Endodermal cell (in vitro differentiated cells): ENCODE data around the gene CCL3. TPM values are rescaled to one million over a fixed set of nuclear protein-coding genes. Genes with fewer than 3 reads are reported as not detected.
"Not testable (repeated sequence)": the region's sequence is repeated elsewhere in the genome, so short reads cannot be mapped to it uniquely, and the experiment has no call there.

Experiments used
- DNase-seq: peaks from one replicate; pipeline ENCODE4 v3.0.0-alpha.2; 2017
- H3K27ac ChIP-seq: 2 replicates; pipeline ENCODE4 v1.5.1; 2013; ENCODE audit warnings: mild to moderate bottlenecking, low read depth, low read length, moderate library complexity
- H3K27me3 ChIP-seq: 2 replicates; pipeline ENCODE4 v1.6.1; 2013; ENCODE audit warnings: mild to moderate bottlenecking, low read length, moderate library complexity; ENCODE audit not compliant: insufficient read depth, control insufficient read depth, poor library complexity, severe bottlenecking
- H3K36me3 ChIP-seq: 2 replicates; pipeline ENCODE4 v1.7.0; 2013; ENCODE audit warnings: mild to moderate bottlenecking, low read length, moderate library complexity; ENCODE audit not compliant: control insufficient read depth, insufficient read depth
- H3K4me1 ChIP-seq: one replicate; pipeline ENCODE4 v1.7.0; 2013; ENCODE audit warnings: low read length; ENCODE audit not compliant: control insufficient read depth, insufficient read depth
- H3K4me3 ChIP-seq: 2 replicates; pipeline ENCODE4 v1.5.1; 2013; ENCODE audit warnings: mild to moderate bottlenecking, low read length, moderate library complexity
- H3K9ac ChIP-seq: 2 replicates; pipeline ENCODE4 v1.6.1; 2013; ENCODE audit warnings: mild to moderate bottlenecking, low read length, moderate library complexity; ENCODE audit not compliant: poor library complexity, severe bottlenecking; ENCODE audit errors: extremely low read depth
- H3K9me3 ChIP-seq: 2 replicates; pipeline ENCODE4 v1.6.1; 2013; ENCODE audit warnings: mild to moderate bottlenecking, low read length, moderate library complexity; ENCODE audit not compliant: control insufficient read depth
- H3K27ac Mint-ChIP-seq: 2 replicates; pipeline ENCODE4 v1.8.0; 2020; ENCODE audit warnings: mixed read lengths
- H3K27me3 Mint-ChIP-seq: 2 replicates; pipeline ENCODE4 v1.8.0; 2021; ENCODE audit warnings: mild to moderate bottlenecking, mixed read lengths; ENCODE audit not compliant: insufficient read depth
- H3K36me3 Mint-ChIP-seq: 2 replicates; pipeline ENCODE4 v1.8.0; 2020; ENCODE audit warnings: low read depth, mixed read lengths
- H3K4me1 Mint-ChIP-seq: 2 replicates; pipeline ENCODE4 v1.8.0; 2020; ENCODE audit warnings: mixed read lengths
- H3K4me3 Mint-ChIP-seq: 2 replicates; pipeline ENCODE4 v1.8.0; 2020; ENCODE audit warnings: mild to moderate bottlenecking, moderate library complexity, mixed read lengths
- H3K9me3 Mint-ChIP-seq: 2 replicates; pipeline ENCODE4 v1.8.0; 2020; ENCODE audit warnings: mild to moderate bottlenecking, mixed read lengths
- WGBS, 2 experiments: methylation state at CpG; one replicate each; pipeline versions ENCODE4 v1.1.5 to v1.1.7; 2013; ENCODE audit warnings: missing lambda C conversion rate in 2 of 2, mixed read lengths in 1 of 2; ENCODE audit not compliant: insufficient coverage in 1 of 2, insufficient read length in 1 of 2; 5-methylcytosine and 5-hydroxymethylcytosine counted together
- total RNA-seq, 2 donors: library from RNA; stranded (reverse); fragmentation: NEBNext Ultra II Directional in 1 of 2; extraction: Animal tissue kit (Norgen Biotek cat#: 25700) in 1 of 2; gene quantifications; 2 replicates in 1 of 2; 3 replicates in 1 of 2; pipeline ENCODE4 v1.2.1, GENCODE V29; 2021
- TF ChIP-seq, protein P1 (sequence below): fragments of 200-600 bp; sonication (generic); conservative IDR thresholded peaks from 2 replicates; pipeline ENCODE4 v1.5.0; 2021; ENCODE audit warnings: antibody characterized with exemption, mild to moderate bottlenecking

CCL3 gene
- total RNA-seq, 2 donors from 2014 or later = not detected

DNA sequence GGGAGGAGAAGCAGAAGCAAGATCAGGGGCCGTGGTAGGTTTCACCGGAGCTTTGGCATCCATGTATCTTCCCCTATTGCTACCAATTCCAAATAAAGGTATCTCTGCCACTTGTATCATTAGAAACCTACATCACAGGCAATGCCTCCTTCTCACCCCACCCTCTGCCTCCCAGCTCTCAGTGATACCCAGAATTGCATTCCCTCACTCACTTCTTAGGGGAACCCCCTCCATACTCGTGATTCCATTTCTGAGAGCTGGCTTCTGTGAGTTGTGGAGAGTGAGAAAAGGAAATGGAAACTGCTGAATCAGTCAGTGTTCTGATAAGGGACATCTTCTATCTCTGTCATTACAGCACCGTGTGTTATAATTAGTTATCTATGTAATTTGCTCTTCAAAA, 2.3 kb upstream of the CCL3 start:
- H3K36me3 ChIP-seq = no peaks in the 10 kb centered on the region
- no peaks in the 10 kb centered on the region for H3K9me3 Mint-ChIP-seq
- no peak overlapping the region for H3K27ac ChIP-seq
- no peaks in the 10 kb centered on the region for H3K4me1 ChIP-seq
- H3K36me3 Mint-ChIP-seq = no peaks in the 10 kb centered on the region
- H3K27ac Mint-ChIP-seq = no peak overlapping the region
- peaks cover 10% of the 10 kb centered on the region for H3K27me3 Mint-ChIP-seq
- H3K4me3 ChIP-seq = no peak overlapping the region
- no peak overlapping the region for H3K4me3 Mint-ChIP-seq
- DNase-seq = no peak
- no peaks in the 10 kb centered on the region for H3K4me1 Mint-ChIP-seq
- TF ChIP-seq, protein P1, sequence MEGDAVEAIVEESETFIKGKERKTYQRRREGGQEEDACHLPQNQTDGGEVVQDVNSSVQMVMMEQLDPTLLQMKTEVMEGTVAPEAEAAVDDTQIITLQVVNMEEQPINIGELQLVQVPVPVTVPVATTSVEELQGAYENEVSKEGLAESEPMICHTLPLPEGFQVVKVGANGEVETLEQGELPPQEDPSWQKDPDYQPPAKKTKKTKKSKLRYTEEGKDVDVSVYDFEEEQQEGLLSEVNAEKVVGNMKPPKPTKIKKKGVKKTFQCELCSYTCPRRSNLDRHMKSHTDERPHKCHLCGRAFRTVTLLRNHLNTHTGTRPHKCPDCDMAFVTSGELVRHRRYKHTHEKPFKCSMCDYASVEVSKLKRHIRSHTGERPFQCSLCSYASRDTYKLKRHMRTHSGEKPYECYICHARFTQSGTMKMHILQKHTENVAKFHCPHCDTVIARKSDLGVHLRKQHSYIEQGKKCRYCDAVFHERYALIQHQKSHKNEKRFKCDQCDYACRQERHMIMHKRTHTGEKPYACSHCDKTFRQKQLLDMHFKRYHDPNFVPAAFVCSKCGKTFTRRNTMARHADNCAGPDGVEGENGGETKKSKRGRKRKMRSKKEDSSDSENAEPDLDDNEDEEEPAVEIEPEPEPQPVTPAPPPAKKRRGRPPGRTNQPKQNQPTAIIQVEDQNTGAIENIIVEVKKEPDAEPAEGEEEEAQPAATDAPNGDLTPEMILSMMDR = no peak
- H3K9me3 ChIP-seq = no peaks in the 10 kb centered on the region
- 96% methylated on average over 2 of the region's 4 CpGs; no CpG with 5 or more reads in 1 of the 2 experiments for WGBS, 2 experiments
- H3K27me3 ChIP-seq = no peaks in the 10 kb centered on the region
- H3K9ac ChIP-seq = no peak overlapping the region

DNA sequence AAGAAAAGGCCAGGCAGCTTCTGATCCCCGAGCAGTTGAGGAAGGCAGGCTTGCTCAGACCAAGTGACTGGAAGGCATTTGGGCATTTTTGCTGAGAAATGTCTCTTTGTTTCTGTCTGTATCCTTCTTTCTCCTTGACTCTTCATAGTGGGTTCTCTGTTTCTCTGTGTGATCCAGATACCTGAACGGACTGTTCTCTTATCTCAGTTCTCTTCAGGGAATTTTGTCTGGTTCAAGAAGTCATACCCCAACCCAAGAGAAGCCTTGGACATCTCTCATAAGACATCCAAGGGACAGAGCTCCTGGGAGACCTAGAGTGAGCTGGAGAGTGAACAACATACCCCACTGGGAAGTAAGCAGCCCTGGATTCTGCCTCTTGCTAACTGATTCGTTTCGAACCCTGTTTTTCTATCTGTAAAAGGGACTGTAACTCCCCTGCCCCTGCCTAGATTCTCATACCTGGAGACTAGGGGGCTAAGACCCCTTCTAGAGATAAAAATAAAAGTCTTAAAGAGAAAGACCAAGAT, 541 bp downstream of the CCL3 start:
- no peak overlapping the region for H3K27ac ChIP-seq
- Mint-ChIP-seq H3K9me3 (no peaks in the 10 kb centered on the region), H3K4me3 (no peak overlapping the region), H3K27ac (no peak overlapping the region), H3K36me3 (no peaks in the 10 kb centered on the region), H3K4me1 (peaks cover 4% of the 10 kb centered on the region), H3K27me3 (peaks cover 8% of the 10 kb centered on the region)
- no peaks in the 10 kb centered on the region for H3K36me3 ChIP-seq
- H3K4me3 ChIP-seq = no peak overlapping the region
- WGBS, 2 experiments = 90 to 92% methylated on average over 4 of the region's 4 CpGs
- H3K4me1 ChIP-seq = no peaks in the 10 kb centered on the region
- no peaks in the 10 kb centered on the region for H3K9me3 ChIP-seq
- DNase-seq = no peak
- H3K9ac ChIP-seq = no peak overlapping the region
- no peaks in the 10 kb centered on the region for H3K27me3 ChIP-seq
- TF ChIP-seq, protein P1 = no peak

GRCh38 chr17:36088670-36089338, 1.1 kb downstream of the CCL3 start:
- H3K9me3 ChIP-seq = no peaks in the 10 kb centered on the region
- no peaks in the 10 kb centered on the region for H3K36me3 ChIP-seq
- WGBS, 2 experiments = 84 to 88% methylated on average over 4 to 14 of the region's 14 CpGs
- H3K27me3 ChIP-seq = no peaks in the 10 kb centered on the region
- no peak overlapping the region for H3K9ac ChIP-seq
- DNase-seq = peak; percentile 74
- H3K27me3 Mint-ChIP-seq = peaks cover 8% of the 10 kb centered on the region
- no peaks in the 10 kb centered on the region for H3K36me3 Mint-ChIP-seq
- no peak overlapping the region for H3K27ac Mint-ChIP-seq
- H3K4me3 ChIP-seq = no peak overlapping the region
- H3K4me1 ChIP-seq = no peaks in the 10 kb centered on the region
- H3K4me3 Mint-ChIP-seq = no peak overlapping the region
- no peaks in the 10 kb centered on the region for H3K9me3 Mint-ChIP-seq
- TF ChIP-seq, protein P1 = no peak
- H3K27ac ChIP-seq = no peak overlapping the region
- peaks cover 7% of the 10 kb centered on the region for H3K4me1 Mint-ChIP-seq

- H3K36me3 Mint-ChIP-seq, H3K36me3 ChIP-seq, H3K27me3 Mint-ChIP-seq, H3K4me3 Mint-ChIP-seq, H3K27me3 ChIP-seq, H3K27ac ChIP-seq, H3K4me3 ChIP-seq, DNase-seq, H3K27ac Mint-ChIP-seq, H3K9ac ChIP-seq, H3K4me1 Mint-ChIP-seq, H3K9me3 Mint-ChIP-seq, H3K9me3 ChIP-seq, H3K4me1 ChIP-seq: not testable (repeated sequence)
- WGBS, 2 experiments = 94 to 96% methylated on average over 3 to 5 of the region's 10 CpGs
These were observed 1.9 kb downstream of the CCL3 start for GRCh38 chr17:36087897-36088572.

DNA sequence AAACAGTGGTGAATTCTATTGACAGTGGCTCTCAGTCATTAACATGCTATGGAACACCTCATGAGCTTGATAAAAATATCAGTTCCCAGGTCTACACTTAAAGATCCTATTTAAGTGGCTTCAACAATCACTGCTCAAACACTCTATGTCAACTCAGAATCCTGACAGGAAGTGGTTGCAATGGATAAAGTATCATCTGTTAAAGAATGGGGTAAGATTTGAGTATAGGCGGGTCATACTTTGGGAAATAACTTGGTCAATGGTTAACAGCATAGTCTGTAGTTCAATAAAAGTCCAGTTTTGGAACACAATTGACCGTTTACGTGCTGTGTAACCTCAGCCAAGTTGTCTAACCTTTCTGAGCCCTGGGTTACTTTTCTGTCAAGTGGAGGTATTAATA, 2.5 kb downstream of the CCL3 start:
- not testable (repeated sequence) for H3K9ac ChIP-seq, H3K4me1 Mint-ChIP-seq, H3K36me3 ChIP-seq, H3K36me3 Mint-ChIP-seq, DNase-seq, H3K4me3 ChIP-seq, H3K27me3 ChIP-seq, H3K27me3 Mint-ChIP-seq, H3K27ac Mint-ChIP-seq, H3K4me3 Mint-ChIP-seq, H3K9me3 Mint-ChIP-seq, H3K9me3 ChIP-seq, H3K4me1 ChIP-seq, H3K27ac ChIP-seq
- WGBS, 2 experiments = no CpG with 5 or more reads among the region's 3 CpGs
